GOT3 (cell line): ENCODE results near the gene HEY2.
A peak's percentile ranks its signal among the peaks of the same experiment; 100 is the strongest.
"Not testable (repeated sequence)": the region's sequence is repeated elsewhere in the genome, so short reads cannot be mapped to it uniquely, and the experiment has no call there.

Experiments
- DNase-seq: peaks from one replicate; lab custom pipeline; 2025; ENCODE audit warnings: mixed read lengths; lab: John Stamatoyannopoulos, UW

The HEY2 gene

GRCh38 chr6:125749173-125749864 lies at the start of gene HEY2:
TSS of gene HEY2 (plus strand) at chr6:125749632. CDS start at chr6:125749777, 145 bp downstream.
- peak; percentile 78 for DNase-seq

- no peak for DNase-seq
Measured at GRCh38 chr6:125700581-125701353, 48.7 kb upstream of the HEY2 start.

- DNase-seq = no peak
Measured at GRCh38 chr6:125701354-125701668, 48.1 kb upstream of the HEY2 start.

GRCh38 chr6:125703882-125704281 lies 45.5 kb upstream of the HEY2 start:
- not testable (repeated sequence) for DNase-seq

GRCh38 chr6:125707615-125708243 lies 41.7 kb upstream of the HEY2 start:
- DNase-seq = no peak

- DNase-seq = no peak
Measured at GRCh38 chr6:125711013-125711675, 38.3 kb upstream of the HEY2 start.

- DNase-seq = no peak
Measured at GRCh38 chr6:125714441-125715090, 34.9 kb upstream of the HEY2 start.

- DNase-seq = no peak
Measured at GRCh38 chr6:125717120-125717731, 32.2 kb upstream of the HEY2 start.

GRCh38 chr6:125718109-125718508 lies 31.3 kb upstream of the HEY2 start:
- DNase-seq = no peak

- DNase-seq = no peak
Measured at GRCh38 chr6:125722886-125723285, 26.5 kb upstream of the HEY2 start.

- DNase-seq = no peak
Measured at GRCh38 chr6:125727216-125727615, 22.2 kb upstream of the HEY2 start.

GRCh38 chr6:125728739-125729138 lies 20.7 kb upstream of the HEY2 start:
- DNase-seq = no peak

GRCh38 chr6:125729983-125730382 lies 19.4 kb upstream of the HEY2 start:
- DNase-seq = no peak

- DNase-seq = no peak
Measured at GRCh38 chr6:125732398-125732797, 17.0 kb upstream of the HEY2 start.

- DNase-seq = no peak
Measured at GRCh38 chr6:125733516-125734300, 15.7 kb upstream of the HEY2 start.

- no peak for DNase-seq
Measured at GRCh38 chr6:125738276-125738675, 11.2 kb upstream of the HEY2 start.

GRCh38 chr6:125739364-125739763 lies 10.1 kb upstream of the HEY2 start:
- no peak for DNase-seq

GRCh38 chr6:125741336-125741735 lies 8.1 kb upstream of the HEY2 start:
- DNase-seq = no peak

- DNase-seq = no peak
Measured at GRCh38 chr6:125742024-125742423, 7.4 kb upstream of the HEY2 start.

GRCh38 chr6:125742464-125743120 lies 6.8 kb upstream of the HEY2 start:
- DNase-seq = no peak
